Fibroblast of the aortic adventitia (primary cell): ENCODE measurements around the gene KRT80. TPM values are rescaled to one million over a fixed set of nuclear protein-coding genes. Genes with fewer than 3 reads are reported as not detected.

Experiments used
- DNase-seq: peaks from one replicate; pipeline ENCODE4 v3.0.0-alpha.2; 2010; ENCODE audit warnings: low read depth
- H3K4me3 ChIP-seq: 2 replicates; pipeline ENCODE4 v1.5.1; 2011; ENCODE audit warnings: low read depth, mild to moderate bottlenecking, control low read depth, low read length, moderate library complexity
- CTCF ChIP-seq: IDR thresholded peaks from 2 replicates; pipeline ENCODE4 v1.5.1; 2011; ENCODE audit warnings: mild to moderate bottlenecking, low read length, control low read depth, inconsistent platforms; ENCODE audit not compliant: insufficient read depth
- total RNA-seq: library from RNA; depleted of rRNA; stranded (reverse); fragments of >200 nt; gene quantifications from 2 replicates; pipeline ENCODE4 v1.2.3, GENCODE V29; 2012; ENCODE audit warnings: low replicate concordance

Gene KRT80
- total RNA-seq, 1 donor: 0.36 TPM

- no peak overlapping the region for H3K4me3 ChIP-seq
- TF ChIP-seq CTCF: no peak
- no peak for DNase-seq
Measured at GRCh38 chr12:52197371-52198231, 5.8 kb upstream of the KRT80 start.

- DNase-seq: no peak
- no peak for TF ChIP-seq CTCF
- no peak overlapping the region for H3K4me3 ChIP-seq
Measured at GRCh38 chr12:52195065-52195730, 3.4 kb upstream of the KRT80 start.

- no peak for TF ChIP-seq CTCF
- H3K4me3 ChIP-seq: no peak overlapping the region
- peak; percentile 41 for DNase-seq
Measured at GRCh38 chr12:52193991-52194390, 2.2 kb upstream of the KRT80 start.

GRCh38 chr12:52193532-52193931 lies 1.7 kb upstream of the KRT80 start:
- DNase-seq: no peak
- no peak for TF ChIP-seq CTCF
- H3K4me3 ChIP-seq: no peak overlapping the region

- DNase-seq: no peak
- H3K4me3 ChIP-seq: no peak overlapping the region
- TF ChIP-seq CTCF: no peak
Measured at GRCh38 chr12:52190860-52191729, 719 bp downstream of the KRT80 start.

GRCh38 chr12:52189376-52190174 lies 2.2 kb downstream of the KRT80 start:
- no peak overlapping the region for H3K4me3 ChIP-seq
- no peak for TF ChIP-seq CTCF
- DNase-seq: peak; percentile 75
